OCI-LY7 (cell line): ENCODE results near the gene CFC1B. TPM values are rescaled to one million over a fixed set of nuclear protein-coding genes. Genes with fewer than 3 reads are reported as not detected.
"Not testable (repeated sequence)": the region's sequence is repeated elsewhere in the genome, so short reads cannot be mapped to it uniquely, and the experiment has no call there.

Experiments used
- BruUV-seq: library from RNA; stranded (reverse); fragments of 400-500 nt; replicated peaks from 2 replicates; lab custom pipeline; 2021; lab: Mats Ljungman, UMichigan
- CTCF ChIA-PET: fragments of 300-600 bp; sonication (Branson Sonifier 250); formaldehyde crosslinking; loops from one replicate; lab custom pipeline; 2022; ENCODE audit warnings: antibody characterized with exemption; ENCODE audit not compliant: unreplicated experiment; lab: Charles Lee
- POLR2A ChIA-PET: fragments of 300-600 bp; sonication (Branson Sonifier 250); formaldehyde crosslinking; loops from one replicate; lab custom pipeline; 2022; ENCODE audit warnings: antibody characterized with exemption; lab: Charles Lee
- DNase-seq: peaks from one replicate; pipeline ENCODE4 v3.0.0-alpha.2; 2015; ENCODE audit warnings: low spot score
- H2AFZ ChIP-seq: fragments of 200-600 bp; sonication (generic), shearing (Covaris generic); 2 replicates; pipeline ENCODE4 v1.6.1; 2014; ENCODE audit warnings: mild to moderate bottlenecking, antibody characterized with exemption, low read length, moderate library complexity
- H3K27ac ChIP-seq: fragments of 200-600 bp; sonication (generic); 2 replicates; pipeline ENCODE4 v1.5.1; 2014; ENCODE audit warnings: mixed run types, low read depth, mild to moderate bottlenecking, moderate library complexity, low read length, inconsistent platforms; ENCODE audit not compliant: poor library complexity, severe bottlenecking
- H3K36me3 ChIP-seq: fragments of 200-600 bp; sonication (generic); 2 replicates; pipeline ENCODE4 v1.6.1; 2014; ENCODE audit warnings: mild to moderate bottlenecking, antibody characterized with exemption, low read length, moderate library complexity, mixed read lengths; ENCODE audit not compliant: insufficient read depth
- H3K4me1 ChIP-seq: fragments of 200-600 bp; sonication (generic); 2 replicates; pipeline ENCODE4 v1.5.1; 2014; ENCODE audit warnings: mild to moderate bottlenecking, low read length; ENCODE audit not compliant: insufficient read depth, poor library complexity, severe bottlenecking
- H3K4me2 ChIP-seq: fragments of 200-600 bp; sonication (generic); 2 replicates; pipeline ENCODE4 v1.6.1; 2014; ENCODE audit warnings: mild to moderate bottlenecking, low read length
- H3K4me3 ChIP-seq: fragments of 200-600 bp; sonication (generic); 2 replicates; pipeline ENCODE4 v1.5.1; 2014; ENCODE audit warnings: mild to moderate bottlenecking, low read depth, low read length; ENCODE audit not compliant: poor library complexity, severe bottlenecking
- H3K79me2 ChIP-seq: fragments of 200-600 bp; sonication (generic); 2 replicates; pipeline ENCODE4 v1.6.1; 2016; ENCODE audit warnings: low read depth, mild to moderate bottlenecking, low read length, moderate library complexity, mixed read lengths; ENCODE audit not compliant: insufficient read depth
- H3K9me2 ChIP-seq: fragments of 200-600 bp; sonication (generic); 2 replicates; pipeline ENCODE4 v1.6.1; 2016; ENCODE audit warnings: mild to moderate bottlenecking, low read length, mixed read lengths; ENCODE audit not compliant: insufficient read depth
- H3K9me3 ChIP-seq: fragments of 200-600 bp; sonication (generic); 2 replicates; pipeline ENCODE4 v1.6.1; 2014; ENCODE audit warnings: mild to moderate bottlenecking, mixed run types, low read length, mixed read lengths
- H4K20me1 ChIP-seq: fragments of 200-600 bp; sonication (generic); 2 replicates; pipeline ENCODE4 v1.6.1; 2014; ENCODE audit warnings: mild to moderate bottlenecking, antibody characterized with exemption, low read length, moderate library complexity, mixed read lengths; ENCODE audit not compliant: insufficient read depth
- intact Hi-C: fragments of 100-400 bp; cut with micrococcal nuclease; formaldehyde crosslinking; loops from one replicate; pipeline ENCODE4 v1.10.0; 2022; ENCODE audit not compliant: unreplicated experiment
- total RNA-seq, 2 experiments: library from RNA; depleted of rRNA in 1 of 2; stranded (reverse); fragments of >200 nt in 1 of 2; shearing (Covaris generic) in 1 of 2; gene quantifications; 2 replicates each; pipeline ENCODE4 v1.2.3, GENCODE V29; 2014 to 2022

Gene CFC1B
- total RNA-seq, 2 experiments from 2014 or later: not detected

GRCh38 chr2:130536654-130537053 is 15.6 kb downstream of the CFC1B start:
- H3K9me3 ChIP-seq, H3K9me2 ChIP-seq, intact Hi-C loops, H3K79me2 ChIP-seq, H3K27ac ChIP-seq, CTCF ChIA-PET, POLR2A ChIA-PET, H3K4me3 ChIP-seq, BruUV-seq, H3K4me1 ChIP-seq, H4K20me1 ChIP-seq, H3K4me2 ChIP-seq, H3K36me3 ChIP-seq, DNase-seq, H2AFZ ChIP-seq: not testable (repeated sequence)

GRCh38 chr2:130538271-130538670 is 17.2 kb downstream of the CFC1B start:
- H3K4me3 ChIP-seq, CTCF ChIA-PET, H3K4me2 ChIP-seq, BruUV-seq, H4K20me1 ChIP-seq, H3K79me2 ChIP-seq, H3K9me2 ChIP-seq, H2AFZ ChIP-seq, intact Hi-C loops, H3K9me3 ChIP-seq, H3K36me3 ChIP-seq, H3K4me1 ChIP-seq, POLR2A ChIA-PET, H3K27ac ChIP-seq, DNase-seq: not testable (repeated sequence)

GRCh38 chr2:130542789-130543188 is 21.8 kb downstream of the CFC1B start:
- H3K4me3 ChIP-seq, DNase-seq, H3K4me2 ChIP-seq, H3K36me3 ChIP-seq, CTCF ChIA-PET, H3K79me2 ChIP-seq, H3K4me1 ChIP-seq, H4K20me1 ChIP-seq, intact Hi-C loops, H3K9me3 ChIP-seq, H2AFZ ChIP-seq, H3K27ac ChIP-seq, POLR2A ChIA-PET, BruUV-seq, H3K9me2 ChIP-seq: not testable (repeated sequence)

- H3K4me3 ChIP-seq, H3K9me2 ChIP-seq, H2AFZ ChIP-seq, H3K79me2 ChIP-seq, H3K27ac ChIP-seq, H3K9me3 ChIP-seq, DNase-seq, H3K4me2 ChIP-seq, H3K36me3 ChIP-seq, BruUV-seq, POLR2A ChIA-PET, H3K4me1 ChIP-seq, intact Hi-C loops, H4K20me1 ChIP-seq, CTCF ChIA-PET: not testable (repeated sequence)
Measured at GRCh38 chr2:130543785-130544528, 22.9 kb downstream of the CFC1B start.

GRCh38 chr2:130544978-130545377 is 24.0 kb downstream of the CFC1B start:
- H3K27ac ChIP-seq, H3K4me2 ChIP-seq, H3K9me2 ChIP-seq, BruUV-seq, H3K4me1 ChIP-seq, H3K4me3 ChIP-seq, H3K36me3 ChIP-seq, CTCF ChIA-PET, DNase-seq, H3K9me3 ChIP-seq, intact Hi-C loops, H2AFZ ChIP-seq, POLR2A ChIA-PET, H3K79me2 ChIP-seq, H4K20me1 ChIP-seq: not testable (repeated sequence)

GRCh38 chr2:130548418-130548817 is 27.4 kb downstream of the CFC1B start:
- H3K4me2 ChIP-seq, H3K4me1 ChIP-seq, H3K79me2 ChIP-seq, H3K9me3 ChIP-seq, intact Hi-C loops, H3K36me3 ChIP-seq, H3K4me3 ChIP-seq, BruUV-seq, POLR2A ChIA-PET, DNase-seq, H2AFZ ChIP-seq, H3K27ac ChIP-seq, H4K20me1 ChIP-seq, H3K9me2 ChIP-seq, CTCF ChIA-PET: not testable (repeated sequence)
